Measurements from ENCODE around the gene ENO3. TPM values are rescaled to one million over a fixed set of nuclear protein-coding genes. Genes with fewer than 3 reads are reported as not detected.
A peak's percentile ranks its signal among the peaks of the same experiment; 100 is the strongest.

ENO3 gene
- polyA plus RNA-seq, 12 donors = 501 to 7,271 (median 1,745) TPM

- DNase-seq = no peak
These were observed 4.5 kb upstream of the ENO3 start for GRCh38 chr17:4946312-4946976.

- DNase-seq = no peak
These were observed 3.9 kb upstream of the ENO3 start for GRCh38 chr17:4947010-4947410.

GRCh38 chr17:4947411-4948165 is 3.3 kb upstream of the ENO3 start:
- DNase-seq = peak; percentile 63

GRCh38 chr17:4948166-4948930 is 2.6 kb upstream of the ENO3 start, which contains the start of gene PFN1:
TSS of gene PFN1 (minus strand) at chr17:4948530. CDS start at chr17:4948394, 136 bp downstream.
- DNase-seq = peak; percentile 94

- peak; percentile 86 for DNase-seq
These were observed 2.0 kb upstream of the ENO3 start for GRCh38 chr17:4948931-4949320.

DNA sequence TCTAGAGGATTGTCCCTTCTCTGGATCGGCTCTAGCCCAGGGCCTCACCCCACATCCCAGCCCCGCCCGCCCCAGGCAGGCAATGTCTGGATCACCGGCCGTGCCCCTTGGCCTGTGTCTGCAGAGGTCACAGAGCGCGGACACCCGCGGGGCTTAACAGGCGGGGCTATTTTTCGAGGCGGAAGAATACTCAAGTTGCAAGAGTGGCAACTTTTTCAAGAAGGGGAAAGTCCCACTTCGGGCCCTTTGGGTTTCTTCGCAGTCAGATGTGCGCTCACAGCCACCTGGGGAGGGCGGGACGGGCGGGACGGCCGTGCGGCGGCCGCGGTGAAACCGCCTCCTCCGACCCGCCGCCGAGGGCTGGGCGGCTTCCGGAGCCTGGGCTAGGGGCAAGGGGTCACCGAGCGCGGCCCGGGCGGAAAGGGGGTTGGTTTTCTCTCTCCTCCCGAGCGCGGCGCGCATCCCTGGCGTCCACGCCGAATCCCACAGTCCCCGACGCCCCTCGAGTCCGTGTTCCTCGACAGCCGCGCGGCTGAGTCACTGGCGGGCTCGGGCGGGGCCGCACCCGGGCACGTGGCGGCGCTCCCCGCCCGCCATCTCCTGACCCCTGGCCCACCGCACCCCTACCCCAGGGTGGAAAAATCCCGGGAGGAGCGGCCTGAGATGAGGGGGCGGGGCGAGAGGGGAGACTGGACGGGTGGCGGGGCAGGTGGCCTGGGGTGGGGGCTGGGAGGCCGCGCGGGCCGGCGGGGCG is 1.4 kb upstream of the ENO3 start:
- peak; percentile 68 for DNase-seq

- no peak for DNase-seq
These were observed 709 bp upstream of the ENO3 start for GRCh38 chr17:4950075-4950745.

- no peak for DNase-seq
These were observed 567 bp downstream of the ENO3 start for GRCh38 chr17:4951486-4951885.

GRCh38 chr17:4953451-4953961 is 2.6 kb downstream of the ENO3 start:
- no peak for DNase-seq

- DNase-seq = no peak
These were observed 4.2 kb downstream of the ENO3 start for GRCh38 chr17:4955091-4955490.

DNA sequence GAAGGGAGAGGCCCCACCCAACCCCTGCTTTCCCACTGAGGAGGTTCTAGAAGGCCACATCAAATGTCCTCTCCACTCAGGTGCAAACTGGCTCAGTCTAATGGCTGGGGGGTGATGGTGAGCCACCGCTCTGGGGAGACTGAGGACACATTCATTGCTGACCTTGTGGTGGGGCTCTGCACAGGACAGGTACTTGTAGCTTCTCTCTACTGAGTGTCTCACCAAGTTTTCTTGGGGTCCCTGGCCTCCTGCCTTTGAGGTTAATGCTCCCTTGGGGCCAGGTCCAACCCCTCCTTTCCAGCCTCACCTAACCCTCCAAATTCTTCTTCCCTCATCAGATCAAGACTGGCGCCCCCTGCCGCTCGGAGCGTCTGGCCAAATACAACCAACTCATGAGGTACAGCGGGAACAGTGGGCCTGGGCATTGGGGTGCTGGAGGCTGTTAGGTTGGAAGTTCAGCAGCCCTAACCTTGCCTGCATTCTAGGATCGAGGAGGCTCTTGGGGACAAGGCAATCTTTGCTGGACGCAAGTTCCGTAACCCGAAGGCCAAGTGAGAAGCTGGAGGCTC is 5.7 kb downstream of the ENO3 start:
- DNase-seq = no peak

DNA sequence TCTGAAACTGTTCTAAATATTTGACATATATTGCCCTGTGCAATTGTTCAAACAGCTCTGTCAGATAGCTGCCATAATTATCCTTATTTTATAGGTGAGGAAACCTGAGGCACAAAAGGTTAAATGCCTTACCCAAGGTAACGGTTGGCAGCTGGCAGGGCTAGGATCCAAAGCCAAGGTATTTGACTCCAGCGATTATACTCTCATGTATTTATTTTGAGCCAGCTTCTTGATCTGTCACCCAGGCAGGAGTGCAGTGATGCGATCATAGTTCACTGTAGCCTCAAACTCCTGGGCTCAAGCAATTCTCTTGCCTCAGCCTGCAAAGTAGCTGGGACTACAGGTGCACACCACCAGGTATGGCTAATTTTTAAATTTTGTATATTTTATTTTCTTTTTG is 7.2 kb downstream of the ENO3 start:
- no peak for DNase-seq

DNA sequence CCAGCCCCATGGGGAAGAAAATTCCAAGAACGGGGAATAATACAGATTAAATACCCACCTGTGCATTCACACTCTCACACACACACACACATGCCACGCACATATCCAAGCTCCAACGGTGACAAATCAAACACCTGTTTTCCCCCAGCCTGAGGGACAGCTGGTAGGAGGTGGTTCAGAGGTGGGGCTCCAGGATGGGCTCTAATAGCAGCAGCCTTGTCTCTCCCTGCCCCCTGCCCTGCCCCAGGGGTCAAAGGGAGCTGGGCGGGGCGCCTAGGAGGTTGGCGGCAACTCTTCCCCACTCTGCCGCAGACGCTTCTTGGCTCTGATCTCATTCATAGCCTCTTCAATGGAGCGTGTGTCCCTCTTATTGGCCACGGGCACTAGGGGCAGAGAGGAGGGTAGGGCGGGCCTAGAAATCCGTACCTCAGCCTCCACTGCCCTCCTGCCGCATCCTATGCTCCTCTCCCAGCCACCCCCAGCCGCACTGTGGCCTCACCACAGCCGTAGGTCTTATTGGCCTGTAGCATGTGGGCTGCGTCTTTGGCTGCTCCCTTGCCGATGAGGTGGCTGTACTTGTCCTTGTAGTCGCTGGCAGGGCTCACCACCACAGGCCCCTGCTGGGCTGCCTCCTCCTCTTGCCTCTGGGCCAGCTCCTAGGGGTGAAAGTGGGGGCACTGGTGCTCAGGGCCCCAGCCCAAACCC is 8.5 kb downstream of the ENO3 start:
- no peak for DNase-seq

GRCh38 chr17:4960279-4960922 is 9.5 kb downstream of the ENO3 start:
- DNase-seq = no peak

GRCh38 chr17:4965311-4965986 is 14.5 kb downstream of the ENO3 start:
- DNase-seq = no peak

- peak; percentile 98 for DNase-seq
These were observed 16.1 kb downstream of the ENO3 start for GRCh38 chr17:4966844-4967538.

- peak; percentile 100 for DNase-seq
These were observed 16.9 kb downstream of the ENO3 start, which contains the start of gene SPAG7 for GRCh38 chr17:4967539-4968485. TSS of gene SPAG7 (minus strand) at chr17:4967817. CDS start at chr17:4967804, 13 bp downstream.

Data from muscle of arm (tissue), 12 donors.